ENCODE measurements around the gene SHTN1. TPM values are rescaled to one million over a fixed set of nuclear protein-coding genes. Genes with fewer than 3 reads are reported as not detected.

SHTN1 gene
- total and polyA plus RNA-seq, 2 of the 4 experiments (the other 2 are of a cell fraction) = 0.54 to 2.3 TPM

DNA sequence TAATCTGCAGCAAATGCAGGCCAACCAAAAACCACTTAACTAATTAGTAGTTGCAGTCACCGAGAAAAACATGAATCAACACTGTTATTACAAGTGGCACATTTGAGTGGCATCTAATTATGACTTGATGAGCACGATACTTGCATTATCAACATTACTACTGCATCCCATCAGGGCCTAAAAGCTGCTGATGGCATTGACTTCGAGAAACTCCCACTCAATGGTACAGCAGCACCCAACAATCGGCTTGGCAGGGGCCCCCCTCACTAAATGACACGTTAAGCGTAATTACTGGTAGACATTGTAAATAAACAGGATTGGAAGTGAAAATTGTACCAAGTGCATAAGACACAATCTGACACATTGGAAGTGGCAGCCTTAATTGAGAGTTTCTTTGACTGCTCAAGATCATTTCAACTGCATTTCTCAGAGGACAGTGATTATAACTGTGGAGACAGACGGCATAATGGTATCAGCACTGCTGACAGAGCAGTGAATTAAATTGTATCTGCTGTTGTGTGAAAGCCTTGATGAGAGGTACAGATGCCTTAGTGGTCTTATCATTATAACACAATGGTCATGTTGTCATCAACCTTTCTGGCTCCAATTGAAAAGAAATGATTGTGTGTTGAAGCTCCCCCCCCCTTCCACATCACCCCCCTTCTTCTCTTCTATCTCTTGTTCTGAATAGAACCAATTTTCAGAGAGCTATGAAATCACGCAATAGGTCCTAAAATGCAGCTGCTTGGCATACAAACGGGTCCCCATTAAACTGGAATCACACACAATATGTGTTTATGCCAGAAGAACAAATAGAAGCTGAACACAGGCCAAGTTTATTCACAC lies 43.4 kb downstream of the SHTN1 start:
- H3K4me3 ChIP-seq (ENCODE audit: insufficient read depth, low read depth, low read length) = no peak overlapping the region
- H4K20me1 ChIP-seq (ENCODE audit: insufficient read depth, low read length) = no peaks in the 10 kb centered on the region
- no peaks in the 10 kb centered on the region for H3K27me3 ChIP-seq (ENCODE audit: control insufficient read depth, insufficient read depth, low read length)
- H3K23ac ChIP-seq (ENCODE audit: low read depth, low read length) = no peak overlapping the region
- ChIA-PET POLR2A (ENCODE audit: unreplicated experiment) (no interaction called here), CTCF (interaction anchor here (1.7 kb wide), 1 partner anchor 43 kb away, joined by 3 read pairs; no protein-coding TSS in a partner anchor)
- H3K18ac ChIP-seq (ENCODE audit: low read depth, low read length) = no peak overlapping the region
- intact Hi-C loops (cut with micrococcal nuclease) = no loop called here
- H3K4me1 ChIP-seq (ENCODE audit: control insufficient read depth, insufficient read depth, low read length) = no peaks in the 10 kb centered on the region
- H3K56ac ChIP-seq (ENCODE audit: extremely low read depth, insufficient read depth, low read length) = no peak overlapping the region
- no peak overlapping the region for H4K8ac ChIP-seq (ENCODE audit: low read depth in 2 of 2, low read length in 2 of 2)
- no peaks in the 10 kb centered on the region for H3K36me3 ChIP-seq (ENCODE audit: control insufficient read depth, insufficient read depth, low read length)
- H2AK9ac ChIP-seq (replicated peaks; ENCODE audit: low read depth, low read length, poor library complexity) = no peak overlapping the region
- no peak overlapping the region for H3K4ac ChIP-seq (ENCODE audit: low read depth, low read length)
- in situ Hi-C loops (cut with MboI; ENCODE audit: low sequenced_read_pairs) = no loop called here
- dilution Hi-C loops (cut with HindIII; ENCODE audit: low sequenced_read_pairs, unreplicated experiment) = no loop called here
- H2AK5ac ChIP-seq (ENCODE audit: low read depth, low read length) = no peak overlapping the region
- no peak overlapping the region for H3K14ac ChIP-seq (replicated peaks; ENCODE audit: low read depth, low read length)
- H2BK20ac ChIP-seq (ENCODE audit: low read depth, low read length) = no peak overlapping the region
- H3K9me1 ChIP-seq (ENCODE audit: insufficient read depth, low read length) = no peaks in the 10 kb centered on the region
- no peak overlapping the region for H2BK5ac ChIP-seq (ENCODE audit: low read depth, low read length, poor library complexity, severe bottlenecking)
- no peak overlapping the region for H3K4me2 ChIP-seq (ENCODE audit: low read depth, low read length)
- no peaks in the 10 kb centered on the region for H3K9me3 ChIP-seq (ENCODE audit: control insufficient read depth, insufficient read depth, low read length)
- DNase-seq (no peak), ATAC-seq (ENCODE audit: low read depth) (no peak)
- no peak overlapping the region for H2AFZ ChIP-seq (replicated peaks; ENCODE audit: low read length, poor library complexity)
- WGBS, 2 experiments (ENCODE audit: extremely low coverage in 2 of 2, insufficient read length in 1 of 2) = no CpG with 5 or more reads among the region's 9 CpGs
- no peak overlapping the region for H3K9ac ChIP-seq (ENCODE audit: low read depth, low read length)
- no peak overlapping the region for H3K27ac ChIP-seq (ENCODE audit: insufficient read depth, low read length)
- H4K91ac ChIP-seq (ENCODE audit: insufficient read depth, low read depth, low read length) = no peak overlapping the region
- no peaks in the 10 kb centered on the region for H3K79me1 ChIP-seq (ENCODE audit: low read depth in 1 of 2, low read length in 2 of 2)
- H4K5ac ChIP-seq (ENCODE audit: low read depth, low read length) = no peak overlapping the region
- no peak overlapping the region for H2BK120ac ChIP-seq (ENCODE audit: low read depth, low read length)
- H2BK15ac ChIP-seq (ENCODE audit: low read depth, low read length) = no peak overlapping the region
- no TSS peak for BruUV-seq (replicated peaks)
- TF ChIP-seq POLR2A (IDR thresholded peaks at IDR 0.05; ENCODE audit: low read depth, low read length) = no peak
- no peak for TF ChIP-seq CHD1 (IDR thresholded peaks at IDR 0.05; ENCODE audit: low read depth, low read length)
- no peak for TF ChIP-seq MXI1 (IDR thresholded peaks at IDR 0.05; ENCODE audit: borderline replicate concordance, low read depth, low read length)
- no peak for TF ChIP-seq FOS (IDR thresholded peaks at IDR 0.05; ENCODE audit: low read depth, low read length)
- TF ChIP-seq RAD21 (IDR thresholded peaks at IDR 0.05; ENCODE audit: low read length) = no peak
- TF ChIP-seq, protein P1, sequence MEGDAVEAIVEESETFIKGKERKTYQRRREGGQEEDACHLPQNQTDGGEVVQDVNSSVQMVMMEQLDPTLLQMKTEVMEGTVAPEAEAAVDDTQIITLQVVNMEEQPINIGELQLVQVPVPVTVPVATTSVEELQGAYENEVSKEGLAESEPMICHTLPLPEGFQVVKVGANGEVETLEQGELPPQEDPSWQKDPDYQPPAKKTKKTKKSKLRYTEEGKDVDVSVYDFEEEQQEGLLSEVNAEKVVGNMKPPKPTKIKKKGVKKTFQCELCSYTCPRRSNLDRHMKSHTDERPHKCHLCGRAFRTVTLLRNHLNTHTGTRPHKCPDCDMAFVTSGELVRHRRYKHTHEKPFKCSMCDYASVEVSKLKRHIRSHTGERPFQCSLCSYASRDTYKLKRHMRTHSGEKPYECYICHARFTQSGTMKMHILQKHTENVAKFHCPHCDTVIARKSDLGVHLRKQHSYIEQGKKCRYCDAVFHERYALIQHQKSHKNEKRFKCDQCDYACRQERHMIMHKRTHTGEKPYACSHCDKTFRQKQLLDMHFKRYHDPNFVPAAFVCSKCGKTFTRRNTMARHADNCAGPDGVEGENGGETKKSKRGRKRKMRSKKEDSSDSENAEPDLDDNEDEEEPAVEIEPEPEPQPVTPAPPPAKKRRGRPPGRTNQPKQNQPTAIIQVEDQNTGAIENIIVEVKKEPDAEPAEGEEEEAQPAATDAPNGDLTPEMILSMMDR (conservative IDR thresholded peaks at IDR 0.05; ENCODE audit: low read depth, low read length) = no peak
- TF ChIP-seq SMC3 (IDR thresholded peaks at IDR 0.05; ENCODE audit: low read depth, low read length) = no peak
- TF ChIP-seq CEBPB (IDR thresholded peaks at IDR 0.05; ENCODE audit: low read depth, low read length) = no peak
- no peak for TF ChIP-seq MAFK (IDR thresholded peaks at IDR 0.05; ENCODE audit: low read depth, low read length)
- TF ChIP-seq RFX5 (IDR thresholded peaks at IDR 0.05; ENCODE audit: low read depth, low read length) = no peak
- TF ChIP-seq, protein P2, sequence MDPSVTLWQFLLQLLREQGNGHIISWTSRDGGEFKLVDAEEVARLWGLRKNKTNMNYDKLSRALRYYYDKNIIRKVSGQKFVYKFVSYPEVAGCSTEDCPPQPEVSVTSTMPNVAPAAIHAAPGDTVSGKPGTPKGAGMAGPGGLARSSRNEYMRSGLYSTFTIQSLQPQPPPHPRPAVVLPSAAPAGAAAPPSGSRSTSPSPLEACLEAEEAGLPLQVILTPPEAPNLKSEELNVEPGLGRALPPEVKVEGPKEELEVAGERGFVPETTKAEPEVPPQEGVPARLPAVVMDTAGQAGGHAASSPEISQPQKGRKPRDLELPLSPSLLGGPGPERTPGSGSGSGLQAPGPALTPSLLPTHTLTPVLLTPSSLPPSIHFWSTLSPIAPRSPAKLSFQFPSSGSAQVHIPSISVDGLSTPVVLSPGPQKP (IDR thresholded peaks at IDR 0.05; ENCODE audit: borderline replicate concordance, low read depth, low read length) = no peak
- TF ChIP-seq NFE2L2 (IDR thresholded peaks at IDR 0.05; ENCODE audit: low read depth, low read length) = no peak
- no peak for TF ChIP-seq MAZ (IDR thresholded peaks at IDR 0.05; ENCODE audit: borderline replicate concordance, low read depth, low read length)
- TF ChIP-seq, protein P3, sequence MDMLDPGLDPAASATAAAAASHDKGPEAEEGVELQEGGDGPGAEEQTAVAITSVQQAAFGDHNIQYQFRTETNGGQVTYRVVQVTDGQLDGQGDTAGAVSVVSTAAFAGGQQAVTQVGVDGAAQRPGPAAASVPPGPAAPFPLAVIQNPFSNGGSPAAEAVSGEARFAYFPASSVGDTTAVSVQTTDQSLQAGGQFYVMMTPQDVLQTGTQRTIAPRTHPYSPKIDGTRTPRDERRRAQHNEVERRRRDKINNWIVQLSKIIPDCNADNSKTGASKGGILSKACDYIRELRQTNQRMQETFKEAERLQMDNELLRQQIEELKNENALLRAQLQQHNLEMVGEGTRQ (IDR thresholded peaks at IDR 0.05; ENCODE audit: low read depth, low read length) = no peak
- no peak for TF ChIP-seq RCOR1 (IDR thresholded peaks at IDR 0.05; ENCODE audit: insufficient replicate concordance, low read length)
